ENCODE measurements around the gene KCTD20. TPM values are rescaled to one million over a fixed set of nuclear protein-coding genes. Genes with fewer than 3 reads are reported as not detected.

Gene KCTD20
- total and polyA plus RNA-seq, 2 experiments from 2014 or later, result 27.4 to 56.3 TPM

- Histone ChIP-seq H3K27me3 (no peaks in the 10 kb centered on the region), H3K9me3 (ENCODE audit: low read depth) (no peaks in the 10 kb centered on the region), H3K4me3 (no peak overlapping the region), H3K36me3 (replicated peaks; ENCODE audit: insufficient read depth, low read depth) (no peaks in the 10 kb centered on the region), H3K4me1 (ENCODE audit: insufficient read depth) (no peaks in the 10 kb centered on the region), H3K79me2 (no peaks in the 10 kb centered on the region), H3K27ac (no peak overlapping the region), H4K20me1 (ENCODE audit: insufficient read depth, poor library complexity, severe bottlenecking) (no peaks in the 10 kb centered on the region), H3K9me2 (replicated peaks; ENCODE audit: insufficient read depth) (no peaks in the 10 kb centered on the region), H3K4me2 (no peak overlapping the region), H2AFZ (no peak overlapping the region)
- WGBS (ENCODE audit: low lambda C conversion rate, missing lambda C conversion rate), result 58% methylated on average over 2 of the region's 2 CpGs
- no peak for DNase-seq (ENCODE audit: low spot score)
- TF ChIP-seq EZH2 (IDR thresholded peaks at IDR 0.05; ENCODE audit: borderline replicate concordance), result no peak
- no peak for TF ChIP-seq CTCF (IDR thresholded peaks at IDR 0.05; ENCODE audit: poor library complexity)
- no peak for TF ChIP-seq EZH2phosphoT487 (IDR thresholded peaks at IDR 0.05; ENCODE audit: low read depth, severe bottlenecking, unreplicated experiment)
Observed at GRCh38 chr6:36430351-36430750, 12.4 kb upstream of the KCTD20 start.

GRCh38 chr6:36431197-36431596 lies 11.6 kb upstream of the KCTD20 start:
- no peaks in the 10 kb centered on the region for H3K79me2 ChIP-seq
- no peaks in the 10 kb centered on the region for H3K9me3 ChIP-seq (ENCODE audit: low read depth)
- WGBS (ENCODE audit: low lambda C conversion rate, missing lambda C conversion rate), result 94% methylated on average over 4 of the region's 4 CpGs
- H3K27me3 ChIP-seq, result no peaks in the 10 kb centered on the region
- H3K4me2 ChIP-seq, result no peak overlapping the region
- no peaks in the 10 kb centered on the region for H3K4me1 ChIP-seq (ENCODE audit: insufficient read depth)
- TF ChIP-seq CTCF (IDR thresholded peaks at IDR 0.05; ENCODE audit: poor library complexity) (no peak), EZH2 (IDR thresholded peaks at IDR 0.05; ENCODE audit: borderline replicate concordance) (no peak), EZH2phosphoT487 (IDR thresholded peaks at IDR 0.05; ENCODE audit: low read depth, severe bottlenecking, unreplicated experiment) (no peak)
- H4K20me1 ChIP-seq (ENCODE audit: insufficient read depth, poor library complexity, severe bottlenecking), result no peaks in the 10 kb centered on the region
- no peak for DNase-seq (ENCODE audit: low spot score)
- no peak overlapping the region for H3K27ac ChIP-seq
- H2AFZ ChIP-seq, result no peak overlapping the region
- H3K36me3 ChIP-seq (replicated peaks; ENCODE audit: insufficient read depth, low read depth), result no peaks in the 10 kb centered on the region
- H3K4me3 ChIP-seq, result no peak overlapping the region
- no peaks in the 10 kb centered on the region for H3K9me2 ChIP-seq (replicated peaks; ENCODE audit: insufficient read depth)

GRCh38 chr6:36432151-36432671 lies 10.6 kb upstream of the KCTD20 start:
- Histone ChIP-seq H3K4me2 (no peak overlapping the region), H3K4me1 (ENCODE audit: insufficient read depth) (no peaks in the 10 kb centered on the region), H3K4me3 (no peak overlapping the region), H2AFZ (no peak overlapping the region), H3K27ac (no peak overlapping the region), H3K79me2 (no peaks in the 10 kb centered on the region), H3K27me3 (no peaks in the 10 kb centered on the region), H3K9me2 (replicated peaks; ENCODE audit: insufficient read depth) (no peaks in the 10 kb centered on the region), H3K9me3 (ENCODE audit: low read depth) (no peaks in the 10 kb centered on the region), H4K20me1 (ENCODE audit: insufficient read depth, poor library complexity, severe bottlenecking) (no peaks in the 10 kb centered on the region), H3K36me3 (replicated peaks; ENCODE audit: insufficient read depth, low read depth) (no peaks in the 10 kb centered on the region)
- DNase-seq (ENCODE audit: low spot score), result no peak
- TF ChIP-seq CTCF (IDR thresholded peaks at IDR 0.05; ENCODE audit: poor library complexity) (no peak), EZH2 (IDR thresholded peaks at IDR 0.05; ENCODE audit: borderline replicate concordance) (no peak), EZH2phosphoT487 (IDR thresholded peaks at IDR 0.05; ENCODE audit: low read depth, severe bottlenecking, unreplicated experiment) (no peak)
- WGBS (ENCODE audit: low lambda C conversion rate, missing lambda C conversion rate), result 65% methylated on average over 4 of the region's 4 CpGs

- Histone ChIP-seq H3K4me1 (ENCODE audit: insufficient read depth) (peaks cover 5% of the 10 kb centered on the region), H3K4me3 (no peak overlapping the region), H3K79me2 (no peaks in the 10 kb centered on the region), H2AFZ (no peak overlapping the region), H3K27ac (no peak overlapping the region), H3K4me2 (no peak overlapping the region), H3K36me3 (replicated peaks; ENCODE audit: insufficient read depth, low read depth) (no peaks in the 10 kb centered on the region), H3K27me3 (no peaks in the 10 kb centered on the region), H3K9me2 (replicated peaks; ENCODE audit: insufficient read depth) (no peaks in the 10 kb centered on the region), H3K9me3 (ENCODE audit: low read depth) (no peaks in the 10 kb centered on the region), H4K20me1 (ENCODE audit: insufficient read depth, poor library complexity, severe bottlenecking) (no peaks in the 10 kb centered on the region)
- 91% methylated on average over 1 of the region's 1 CpG for WGBS (ENCODE audit: low lambda C conversion rate, missing lambda C conversion rate)
- no peak for TF ChIP-seq EZH2phosphoT487 (IDR thresholded peaks at IDR 0.05; ENCODE audit: low read depth, severe bottlenecking, unreplicated experiment)
- TF ChIP-seq EZH2 (IDR thresholded peaks at IDR 0.05; ENCODE audit: borderline replicate concordance), result no peak
- no peak for TF ChIP-seq CTCF (IDR thresholded peaks at IDR 0.05; ENCODE audit: poor library complexity)
- no peak for DNase-seq (ENCODE audit: low spot score)
Observed at GRCh38 chr6:36436466-36436865, 6.3 kb upstream of the KCTD20 start.
